Liver (tissue), 9 donors: ENCODE measurements around the gene POC1A. TPM values are rescaled to one million over a fixed set of nuclear protein-coding genes. Genes with fewer than 3 reads are reported as not detected.

Experiments
- DNase-seq: peaks from one replicate; pipeline ENCODE4 v3.0.0-alpha.2; 2017; ENCODE audit warnings: low spot score
- H3K27ac ChIP-seq, 2 donors: one replicate each; pipeline ENCODE4 v1.7.0; 2013; ENCODE audit warnings: inconsistent platforms in 2 of 2, low read length in 2 of 2, control low read depth in 1 of 2, low read depth in 1 of 2, mild to moderate bottlenecking in 1 of 2
- H3K27me3 ChIP-seq, 4 donors: one replicate each; pipeline versions ENCODE4 v1.6.1 to v1.7.0; 2013; ENCODE audit warnings: low read length in 3 of 4, inconsistent platforms in 1 of 4, mild to moderate bottlenecking in 1 of 4, moderate library complexity in 1 of 4; ENCODE audit not compliant: control insufficient read depth in 4 of 4, insufficient read depth in 4 of 4
- H3K36me3 ChIP-seq, 4 donors: one replicate each; pipeline versions ENCODE4 v1.6.1 to v1.7.0; 2013; ENCODE audit warnings: low read length in 3 of 4, mild to moderate bottlenecking in 3 of 4, low read depth in 1 of 4, moderate library complexity in 1 of 4; ENCODE audit not compliant: control insufficient read depth in 4 of 4, insufficient read depth in 3 of 4
- H3K4me1 ChIP-seq, 4 donors: one replicate each; pipeline versions ENCODE4 v1.6.1 to v1.7.0; 2013; ENCODE audit warnings: low read length in 3 of 4, mild to moderate bottlenecking in 3 of 4, moderate library complexity in 1 of 4; ENCODE audit not compliant: control insufficient read depth in 4 of 4, insufficient read depth in 4 of 4
- H3K4me3 ChIP-seq, 3 donors: one replicate each; pipeline versions ENCODE4 v1.6.1 to v1.7.0; 2013; ENCODE audit warnings: low read length in 3 of 3, control low read depth in 1 of 3, low read depth in 1 of 3, mild to moderate bottlenecking in 1 of 3
- H3K9ac ChIP-seq, 2 donors: one replicate each; pipeline ENCODE4 v1.7.0; 2013; ENCODE audit warnings: low read length in 2 of 2, mild to moderate bottlenecking in 2 of 2, moderate library complexity in 2 of 2, control low read depth in 1 of 2, low read depth in 1 of 2
- H3K9me3 ChIP-seq, 4 donors: one replicate each; pipeline versions ENCODE4 v1.6.1 to v1.7.0; 2013; ENCODE audit warnings: low read length in 3 of 4; ENCODE audit not compliant: control insufficient read depth in 4 of 4
- EGR1 ChIP-seq, 2 donors: IDR thresholded peaks; 2 replicates each; pipeline ENCODE4 v1.6.1; 2016 to 2018; ENCODE audit warnings: antibody characterized with exemption in 2 of 2, low read depth in 2 of 2
- FOXA1 ChIP-seq: IDR thresholded peaks from 2 replicates; pipeline ENCODE4 v1.6.1; 2016; ENCODE audit warnings: antibody characterized with exemption
- FOXA2 ChIP-seq: IDR thresholded peaks from 2 replicates; pipeline ENCODE4 v1.6.1; 2016; ENCODE audit warnings: antibody characterized with exemption
- GABPA ChIP-seq, 2 donors: IDR thresholded peaks in 1 of 2; conservative IDR thresholded peaks in 1 of 2; 2 replicates each; pipeline ENCODE4 v1.6.1; 2016; ENCODE audit warnings: antibody characterized with exemption in 2 of 2, mild to moderate bottlenecking in 1 of 2, moderate library complexity in 1 of 2
- HNF4A ChIP-seq, 2 donors: conservative IDR thresholded peaks; 2 replicates each; pipeline ENCODE4 v1.6.1; 2016; ENCODE audit warnings: antibody characterized with exemption in 2 of 2, mild to moderate bottlenecking in 2 of 2
- HNF4G ChIP-seq: IDR thresholded peaks from 2 replicates; pipeline ENCODE4 v1.6.1; 2016; ENCODE audit warnings: antibody characterized with exemption
- JUND ChIP-seq, 2 donors: IDR thresholded peaks; 2 replicates each; pipeline ENCODE4 v1.6.1; 2016; ENCODE audit warnings: antibody characterized with exemption in 2 of 2
- NR2F2 ChIP-seq: IDR thresholded peaks from 2 replicates; pipeline ENCODE4 v1.6.1; 2016; ENCODE audit warnings: antibody characterized with exemption
- RAD21 ChIP-seq, 2 donors: IDR thresholded peaks; 2 replicates each; pipeline ENCODE4 v1.6.1; 2016; ENCODE audit warnings: antibody characterized with exemption in 2 of 2, mild to moderate bottlenecking in 2 of 2
- RXRA ChIP-seq, 2 donors: IDR thresholded peaks; 2 replicates each; pipeline ENCODE4 v1.6.1; 2017 to 2018; ENCODE audit warnings: antibody characterized with exemption in 2 of 2, mild to moderate bottlenecking in 1 of 2
- SP1 ChIP-seq: IDR thresholded peaks from 2 replicates; pipeline ENCODE4 v1.6.1; 2018; ENCODE audit warnings: antibody characterized with exemption, mild to moderate bottlenecking
- WGBS: extraction: QIAGEN DNeasy Blood & Tissue Kit; methylation state at CpG from one replicate; pipeline ENCODE4 v1.1.7; 2013; 5-methylcytosine and 5-hydroxymethylcytosine counted together
- polyA plus RNA-seq, 2 donors: library from polyadenylated mRNA; stranded (reverse) in 1 of 2; unstranded in 1 of 2; fragments of 200-250 nt in 1 of 2; fragments of >200 nt in 1 of 2; fragmentation: Nextera tagmentation in 1 of 2; extraction: Ambion mirVana in 1 of 2; gene quantifications; one replicate each; pipeline versions ENCODE4 v1.2.1 to v1.2.3, GENCODE V29; 2013 to 2015
- total RNA-seq, 2 donors: library from RNA; depleted of rRNA; stranded (reverse); fragments of >200 nt; gene quantifications; one replicate each; pipeline ENCODE4 v1.2.3, GENCODE V29; 2014
- TF ChIP-seq, protein P1 (sequence below): IDR thresholded peaks from 2 replicates; pipeline ENCODE4 v1.6.1; 2016; ENCODE audit warnings: antibody characterized with exemption
- TF ChIP-seq, protein P2 (sequence below): fragments of 150-350 bp; IDR thresholded peaks from 2 replicates; pipeline ENCODE4 v1.5.1; 2017; ENCODE audit warnings: improper control_type of control experiment, low read depth, low read length; ENCODE audit not compliant: missing input control
- TF ChIP-seq, protein P3 (sequence below): IDR thresholded peaks from 2 replicates; pipeline ENCODE4 v1.6.1; 2016; ENCODE audit warnings: antibody characterized with exemption
- TF ChIP-seq, protein P4 (sequence below): IDR thresholded peaks from 2 replicates; pipeline ENCODE4 v1.6.1; 2016; ENCODE audit warnings: antibody characterized with exemption
- TF ChIP-seq, protein P5 (sequence below): IDR thresholded peaks from 2 replicates; pipeline ENCODE4 v1.6.1; 2016; ENCODE audit warnings: antibody characterized with exemption, mild to moderate bottlenecking
- donor health status: healthy.
- donor health status: healthy.
- donor health status: healthy.
- donor health status: healthy.
- donor health status: healthy.

Gene POC1A
- total and polyA plus RNA-seq, 4 donors: 1.4 to 12.7 (median 4.8) TPM

DNA sequence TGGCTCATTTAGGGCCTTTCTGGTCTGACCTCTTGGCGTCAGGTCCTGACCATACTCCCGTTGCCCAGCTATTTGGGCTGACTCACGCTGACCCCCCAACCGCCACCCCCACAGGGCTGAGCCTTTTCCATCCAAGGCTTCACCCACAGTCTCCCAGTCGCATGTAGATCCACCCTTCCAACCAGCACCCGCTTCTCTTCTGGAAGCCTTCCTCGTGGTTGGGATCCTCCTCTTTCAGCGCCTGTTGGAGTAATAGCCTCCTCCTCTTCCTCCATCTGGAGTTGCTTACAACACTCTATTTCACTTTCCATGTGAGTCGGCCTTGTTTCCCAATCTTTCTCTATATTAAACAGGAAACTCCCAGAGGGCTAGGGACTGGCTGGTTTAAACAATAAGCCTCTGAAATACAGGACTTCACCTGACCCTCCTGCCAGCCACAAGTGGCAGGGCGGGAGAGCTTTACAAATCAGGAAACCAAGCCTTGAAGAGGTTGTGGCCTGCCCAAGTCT, 41.7 kb upstream of the POC1A start:
- peaks cover 0 to 5% (median 0%) of the 10 kb centered on the region in 4 donors for H3K36me3 ChIP-seq
- no peaks in the 10 kb centered on the region for H3K27me3 ChIP-seq
- TF ChIP-seq, protein P1, sequence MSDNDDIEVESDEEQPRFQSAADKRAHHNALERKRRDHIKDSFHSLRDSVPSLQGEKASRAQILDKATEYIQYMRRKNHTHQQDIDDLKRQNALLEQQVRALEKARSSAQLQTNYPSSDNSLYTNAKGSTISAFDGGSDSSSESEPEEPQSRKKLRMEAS: peak; percentile 45
- TF ChIP-seq HNF4A (conservative IDR thresholded peaks at IDR 0.05) (peak in 1 of 2 donors; percentile 25), HNF4G (no peak), SP1 (peak; percentile 59), RXRA (IDR thresholded peaks at IDR 0.05) (peak; percentile 13 to 53), JUND (IDR thresholded peaks at IDR 0.05) (peak; percentile 36 to 47), RAD21 (IDR thresholded peaks at IDR 0.05) (no peak)
- H3K9me3 ChIP-seq: no peaks in the 10 kb centered on the region
- H3K4me1 ChIP-seq: peaks cover 6 to 35% (median 18%) of the 10 kb centered on the region in 4 donors
- WGBS: 74% methylated on average over 10 of the region's 10 CpGs
- no peak overlapping the region for H3K4me3 ChIP-seq
- no peak for DNase-seq
- H3K9ac ChIP-seq: no peak overlapping the region
- peak overlapping the region; percentile 55 to 68 for H3K27ac ChIP-seq

DNA sequence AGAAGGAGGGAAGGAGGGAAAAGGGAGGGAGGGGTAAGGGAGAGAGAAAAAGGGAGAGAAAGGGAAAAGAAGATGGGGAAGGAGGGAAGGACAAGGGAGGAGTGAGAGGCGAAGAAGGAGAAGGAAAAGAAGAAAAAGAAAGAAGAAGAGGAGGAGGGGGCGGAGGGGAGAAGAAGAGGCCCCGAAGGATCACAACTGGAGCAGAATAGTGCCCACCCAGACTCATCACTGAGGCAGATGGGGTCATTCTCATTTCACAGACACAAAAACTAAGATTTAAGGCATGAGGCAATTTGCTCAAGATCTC, 41.0 kb upstream of the POC1A start:
- 86% methylated on average over 3 of the region's 3 CpGs for WGBS
- Histone ChIP-seq H3K36me3 (peaks cover 0 to 5% (median 0%) of the 10 kb centered on the region in 4 donors), H3K27ac (no peak overlapping the region), H3K27me3 (no peaks in the 10 kb centered on the region), H3K4me1 (peaks cover 8 to 34% (median 18%) of the 10 kb centered on the region in 4 donors), H3K4me3 (no peak overlapping the region), H3K9me3 (no peaks in the 10 kb centered on the region), H3K9ac (no peak overlapping the region)
- TF ChIP-seq NR2F2 (no peak), JUND (IDR thresholded peaks at IDR 0.05) (no peak), RAD21 (IDR thresholded peaks at IDR 0.05) (no peak), EGR1 (IDR thresholded peaks at IDR 0.05; ENCODE audit: low read depth in 2 of 2) (no peak), GABPA (IDR thresholded peaks at IDR 0.05 in 1 of 2, conservative IDR thresholded peaks at IDR 0.05 in 1 of 2) (no peak), FOXA1 (no peak), RXRA (IDR thresholded peaks at IDR 0.05) (no peak), FOXA2 (no peak), HNF4A (conservative IDR thresholded peaks at IDR 0.05) (no peak), HNF4G (no peak), SP1 (no peak)
- TF ChIP-seq, protein P2, sequence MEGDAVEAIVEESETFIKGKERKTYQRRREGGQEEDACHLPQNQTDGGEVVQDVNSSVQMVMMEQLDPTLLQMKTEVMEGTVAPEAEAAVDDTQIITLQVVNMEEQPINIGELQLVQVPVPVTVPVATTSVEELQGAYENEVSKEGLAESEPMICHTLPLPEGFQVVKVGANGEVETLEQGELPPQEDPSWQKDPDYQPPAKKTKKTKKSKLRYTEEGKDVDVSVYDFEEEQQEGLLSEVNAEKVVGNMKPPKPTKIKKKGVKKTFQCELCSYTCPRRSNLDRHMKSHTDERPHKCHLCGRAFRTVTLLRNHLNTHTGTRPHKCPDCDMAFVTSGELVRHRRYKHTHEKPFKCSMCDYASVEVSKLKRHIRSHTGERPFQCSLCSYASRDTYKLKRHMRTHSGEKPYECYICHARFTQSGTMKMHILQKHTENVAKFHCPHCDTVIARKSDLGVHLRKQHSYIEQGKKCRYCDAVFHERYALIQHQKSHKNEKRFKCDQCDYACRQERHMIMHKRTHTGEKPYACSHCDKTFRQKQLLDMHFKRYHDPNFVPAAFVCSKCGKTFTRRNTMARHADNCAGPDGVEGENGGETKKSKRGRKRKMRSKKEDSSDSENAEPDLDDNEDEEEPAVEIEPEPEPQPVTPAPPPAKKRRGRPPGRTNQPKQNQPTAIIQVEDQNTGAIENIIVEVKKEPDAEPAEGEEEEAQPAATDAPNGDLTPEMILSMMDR: no peak
- TF ChIP-seq, protein P3, sequence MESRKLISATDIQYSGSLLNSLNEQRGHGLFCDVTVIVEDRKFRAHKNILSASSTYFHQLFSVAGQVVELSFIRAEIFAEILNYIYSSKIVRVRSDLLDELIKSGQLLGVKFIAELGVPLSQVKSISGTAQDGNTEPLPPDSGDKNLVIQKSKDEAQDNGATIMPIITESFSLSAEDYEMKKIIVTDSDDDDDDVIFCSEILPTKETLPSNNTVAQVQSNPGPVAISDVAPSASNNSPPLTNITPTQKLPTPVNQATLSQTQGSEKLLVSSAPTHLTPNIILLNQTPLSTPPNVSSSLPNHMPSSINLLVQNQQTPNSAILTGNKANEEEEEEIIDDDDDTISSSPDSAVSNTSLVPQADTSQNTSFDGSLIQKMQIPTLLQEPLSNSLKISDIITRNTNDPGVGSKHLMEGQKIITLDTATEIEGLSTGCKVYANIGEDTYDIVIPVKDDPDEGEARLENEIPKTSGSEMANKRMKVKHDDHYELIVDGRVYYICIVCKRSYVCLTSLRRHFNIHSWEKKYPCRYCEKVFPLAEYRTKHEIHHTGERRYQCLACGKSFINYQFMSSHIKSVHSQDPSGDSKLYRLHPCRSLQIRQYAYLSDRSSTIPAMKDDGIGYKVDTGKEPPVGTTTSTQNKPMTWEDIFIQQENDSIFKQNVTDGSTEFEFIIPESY: no peak
- TF ChIP-seq, protein P4, sequence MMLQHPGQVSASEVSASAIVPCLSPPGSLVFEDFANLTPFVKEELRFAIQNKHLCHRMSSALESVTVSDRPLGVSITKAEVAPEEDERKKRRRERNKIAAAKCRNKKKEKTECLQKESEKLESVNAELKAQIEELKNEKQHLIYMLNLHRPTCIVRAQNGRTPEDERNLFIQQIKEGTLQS: no peak
- TF ChIP-seq, protein P5, sequence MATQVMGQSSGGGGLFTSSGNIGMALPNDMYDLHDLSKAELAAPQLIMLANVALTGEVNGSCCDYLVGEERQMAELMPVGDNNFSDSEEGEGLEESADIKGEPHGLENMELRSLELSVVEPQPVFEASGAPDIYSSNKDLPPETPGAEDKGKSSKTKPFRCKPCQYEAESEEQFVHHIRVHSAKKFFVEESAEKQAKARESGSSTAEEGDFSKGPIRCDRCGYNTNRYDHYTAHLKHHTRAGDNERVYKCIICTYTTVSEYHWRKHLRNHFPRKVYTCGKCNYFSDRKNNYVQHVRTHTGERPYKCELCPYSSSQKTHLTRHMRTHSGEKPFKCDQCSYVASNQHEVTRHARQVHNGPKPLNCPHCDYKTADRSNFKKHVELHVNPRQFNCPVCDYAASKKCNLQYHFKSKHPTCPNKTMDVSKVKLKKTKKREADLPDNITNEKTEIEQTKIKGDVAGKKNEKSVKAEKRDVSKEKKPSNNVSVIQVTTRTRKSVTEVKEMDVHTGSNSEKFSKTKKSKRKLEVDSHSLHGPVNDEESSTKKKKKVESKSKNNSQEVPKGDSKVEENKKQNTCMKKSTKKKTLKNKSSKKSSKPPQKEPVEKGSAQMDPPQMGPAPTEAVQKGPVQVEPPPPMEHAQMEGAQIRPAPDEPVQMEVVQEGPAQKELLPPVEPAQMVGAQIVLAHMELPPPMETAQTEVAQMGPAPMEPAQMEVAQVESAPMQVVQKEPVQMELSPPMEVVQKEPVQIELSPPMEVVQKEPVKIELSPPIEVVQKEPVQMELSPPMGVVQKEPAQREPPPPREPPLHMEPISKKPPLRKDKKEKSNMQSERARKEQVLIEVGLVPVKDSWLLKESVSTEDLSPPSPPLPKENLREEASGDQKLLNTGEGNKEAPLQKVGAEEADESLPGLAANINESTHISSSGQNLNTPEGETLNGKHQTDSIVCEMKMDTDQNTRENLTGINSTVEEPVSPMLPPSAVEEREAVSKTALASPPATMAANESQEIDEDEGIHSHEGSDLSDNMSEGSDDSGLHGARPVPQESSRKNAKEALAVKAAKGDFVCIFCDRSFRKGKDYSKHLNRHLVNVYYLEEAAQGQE: no peak
- TF ChIP-seq, protein P1: no peak
- DNase-seq: no peak
